Chondrocyte (in vitro differentiated cells): ENCODE measurements around the gene POMGNT2. TPM values are rescaled to one million over a fixed set of nuclear protein-coding genes. Genes with fewer than 3 reads are reported as not detected.
"Not testable (repeated sequence)": the region's sequence is repeated elsewhere in the genome, so short reads cannot be mapped to it uniquely, and the experiment has no call there.

Experiments used
- DNase-seq: peaks from one replicate; pipeline ENCODE4 v3.0.0; 2021; ENCODE audit warnings: mixed read lengths, low spot score
- H3K27ac Mint-ChIP-seq: one replicate; pipeline ENCODE4 v1.8.0; 2021; ENCODE audit warnings: mild to moderate bottlenecking, moderate library complexity, mixed read lengths; ENCODE audit not compliant: unreplicated experiment
- H3K27me3 Mint-ChIP-seq: 2 replicates; pipeline ENCODE4 v1.8.0; 2021; ENCODE audit warnings: low read depth, mixed read lengths
- H3K36me3 Mint-ChIP-seq: 2 replicates; pipeline ENCODE4 v1.8.0; 2021; ENCODE audit warnings: low read depth, mixed read lengths
- H3K4me1 Mint-ChIP-seq: 2 replicates; pipeline ENCODE4 v1.8.0; 2021; ENCODE audit warnings: low read depth, mild to moderate bottlenecking, mixed read lengths
- H3K4me3 Mint-ChIP-seq: one replicate; pipeline ENCODE4 v1.8.0; 2021; ENCODE audit warnings: mild to moderate bottlenecking, moderate library complexity, mixed read lengths; ENCODE audit not compliant: unreplicated experiment
- H3K9me3 Mint-ChIP-seq: 2 replicates; pipeline ENCODE4 v1.8.0; 2021; ENCODE audit warnings: low read depth, mixed read lengths
- total RNA-seq: library from RNA; stranded (reverse); gene quantifications from 3 replicates; pipeline ENCODE4 v1.2.1, GENCODE V29; 2021
- TF ChIP-seq, protein P1 (sequence below): fragments of 200-600 bp; sonication (generic); IDR thresholded peaks from 2 replicates; pipeline ENCODE4 v1.5.0; 2021; ENCODE audit warnings: antibody characterized with exemption, mild to moderate bottlenecking, moderate library complexity

POMGNT2 gene
- total RNA-seq, 1 donor from 2014 or later, result 14.3 TPM

DNA sequence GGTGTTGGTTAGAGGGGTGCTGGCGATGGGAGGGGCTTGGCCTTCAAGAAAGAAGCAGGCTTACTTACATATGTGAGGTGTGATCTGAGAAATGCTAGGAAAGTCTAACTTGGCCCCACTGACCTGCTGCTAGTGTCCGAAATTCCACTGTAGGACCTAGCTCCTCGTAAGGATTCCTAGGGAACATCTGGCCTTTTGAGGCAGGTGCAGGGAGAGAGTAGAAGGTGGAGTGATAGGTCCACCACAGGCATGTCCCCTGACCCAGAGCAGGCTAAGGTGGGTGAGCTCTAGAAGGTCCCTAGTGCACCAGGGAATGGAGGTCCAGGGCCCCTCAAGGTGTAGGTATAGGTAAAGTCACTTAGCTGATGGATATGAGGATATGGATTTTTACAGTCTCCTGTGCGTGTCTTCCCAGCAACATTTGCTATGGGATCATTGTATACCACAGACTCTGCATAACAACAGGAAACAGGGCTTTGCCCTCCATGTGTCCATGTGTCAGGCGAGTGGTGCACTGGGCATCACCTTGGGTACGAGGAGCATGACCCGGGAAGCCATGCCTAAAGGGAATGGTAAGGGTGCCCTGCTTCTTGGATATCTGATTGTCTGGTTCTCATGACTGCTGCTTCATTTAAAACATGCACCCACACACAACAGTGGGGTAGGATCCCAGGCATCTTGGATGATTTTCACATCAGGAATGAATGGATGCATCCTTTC is 32.6 kb downstream of the POMGNT2 start:
- H3K36me3 Mint-ChIP-seq, result peaks cover 1% of the 10 kb centered on the region
- DNase-seq, result no peak
- TF ChIP-seq, protein P1, sequence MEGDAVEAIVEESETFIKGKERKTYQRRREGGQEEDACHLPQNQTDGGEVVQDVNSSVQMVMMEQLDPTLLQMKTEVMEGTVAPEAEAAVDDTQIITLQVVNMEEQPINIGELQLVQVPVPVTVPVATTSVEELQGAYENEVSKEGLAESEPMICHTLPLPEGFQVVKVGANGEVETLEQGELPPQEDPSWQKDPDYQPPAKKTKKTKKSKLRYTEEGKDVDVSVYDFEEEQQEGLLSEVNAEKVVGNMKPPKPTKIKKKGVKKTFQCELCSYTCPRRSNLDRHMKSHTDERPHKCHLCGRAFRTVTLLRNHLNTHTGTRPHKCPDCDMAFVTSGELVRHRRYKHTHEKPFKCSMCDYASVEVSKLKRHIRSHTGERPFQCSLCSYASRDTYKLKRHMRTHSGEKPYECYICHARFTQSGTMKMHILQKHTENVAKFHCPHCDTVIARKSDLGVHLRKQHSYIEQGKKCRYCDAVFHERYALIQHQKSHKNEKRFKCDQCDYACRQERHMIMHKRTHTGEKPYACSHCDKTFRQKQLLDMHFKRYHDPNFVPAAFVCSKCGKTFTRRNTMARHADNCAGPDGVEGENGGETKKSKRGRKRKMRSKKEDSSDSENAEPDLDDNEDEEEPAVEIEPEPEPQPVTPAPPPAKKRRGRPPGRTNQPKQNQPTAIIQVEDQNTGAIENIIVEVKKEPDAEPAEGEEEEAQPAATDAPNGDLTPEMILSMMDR, result no peak
- no peak overlapping the region for H3K4me3 Mint-ChIP-seq
- H3K9me3 Mint-ChIP-seq, result no peaks in the 10 kb centered on the region
- no peaks in the 10 kb centered on the region for H3K27me3 Mint-ChIP-seq
- H3K27ac Mint-ChIP-seq, result no peak overlapping the region
- H3K4me1 Mint-ChIP-seq, result peaks cover 6% of the 10 kb centered on the region

DNA sequence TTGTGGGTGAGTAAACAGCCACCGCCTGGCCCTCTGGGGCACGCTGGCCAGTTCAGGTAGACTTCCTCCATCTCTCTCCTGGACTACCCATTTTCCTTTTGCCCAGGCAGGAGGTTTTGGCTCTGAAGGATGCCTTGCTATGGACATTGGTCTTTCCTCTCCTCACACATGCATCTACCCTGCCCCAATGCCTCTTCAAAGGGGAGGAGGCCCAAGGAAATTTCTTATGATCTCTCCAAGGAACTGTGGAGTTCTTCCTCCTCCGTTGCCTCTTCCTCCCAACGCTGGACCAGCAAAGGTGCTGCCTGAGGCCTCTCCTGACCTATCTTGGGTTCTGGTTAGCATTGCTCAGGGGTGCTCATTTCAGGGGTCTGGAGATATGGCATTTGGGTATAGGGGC is 33.5 kb downstream of the POMGNT2 start:
- no peak overlapping the region for H3K4me3 Mint-ChIP-seq
- no peaks in the 10 kb centered on the region for H3K27me3 Mint-ChIP-seq

DNA sequence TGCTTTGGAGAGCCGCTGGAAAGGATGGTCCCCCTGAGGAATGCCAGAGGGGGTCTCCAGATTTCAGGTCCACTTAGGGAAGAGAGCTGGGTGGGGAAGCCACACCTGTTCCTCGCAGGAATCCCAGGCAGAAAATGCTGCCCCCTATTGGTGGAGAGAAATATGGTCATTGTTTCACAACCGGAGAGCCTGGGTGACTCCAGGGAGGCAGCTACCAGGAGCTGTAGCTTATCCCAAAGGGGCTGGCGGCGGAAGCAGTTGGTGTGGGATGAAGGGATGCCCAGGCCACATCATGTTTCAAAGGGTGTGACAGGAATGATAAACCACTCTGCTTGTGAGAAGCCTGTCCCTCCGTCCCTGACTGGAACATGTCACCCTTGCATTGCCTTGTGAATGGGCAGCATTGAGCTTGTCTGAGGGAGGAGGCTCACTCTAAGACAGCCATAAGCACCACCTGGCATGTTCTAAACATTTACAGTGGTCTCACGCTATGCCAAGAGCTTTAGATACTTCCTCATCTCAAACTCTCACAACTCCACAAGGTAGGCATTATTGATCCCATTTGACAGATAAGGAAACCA is 34.5 kb downstream of the POMGNT2 start:
- H3K27me3 Mint-ChIP-seq, result no peaks in the 10 kb centered on the region
- no peaks in the 10 kb centered on the region for H3K9me3 Mint-ChIP-seq
- no peak for DNase-seq
- no peak overlapping the region for H3K27ac Mint-ChIP-seq
- H3K4me1 Mint-ChIP-seq, result peaks cover under 1% of the 10 kb centered on the region
- no peaks in the 10 kb centered on the region for H3K36me3 Mint-ChIP-seq
- TF ChIP-seq, protein P1, result peak; percentile 62
- H3K4me3 Mint-ChIP-seq, result no peak overlapping the region

More for the DNA sequence above, 33.5 kb downstream of the POMGNT2 start:
- Mint-ChIP-seq H3K4me1 (peaks cover 6% of the 10 kb centered on the region), H3K9me3 (no peaks in the 10 kb centered on the region), H3K36me3 (no peaks in the 10 kb centered on the region), H3K27ac (no peak overlapping the region)
- TF ChIP-seq, protein P1, result no peak
- no peak for DNase-seq

DNA sequence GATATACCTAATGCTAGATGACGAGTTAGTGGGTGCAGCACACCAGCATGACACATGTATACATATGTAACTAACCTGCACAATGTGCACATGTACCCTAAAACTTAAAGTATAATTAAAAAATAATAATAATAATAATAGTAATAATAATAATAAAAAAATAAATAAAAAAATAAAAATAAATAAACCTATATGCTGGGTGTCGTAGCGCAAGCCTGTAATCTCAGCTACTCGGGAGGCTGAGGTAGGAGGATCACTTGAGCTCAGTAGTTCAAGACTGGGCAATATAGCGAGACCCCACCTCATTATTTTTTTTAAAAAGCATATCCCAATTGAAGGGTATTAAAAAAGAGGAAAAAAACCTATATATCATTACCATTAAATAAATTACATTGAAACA is 35.2 kb downstream of the POMGNT2 start:
- H3K27me3 Mint-ChIP-seq, H3K36me3 Mint-ChIP-seq, H3K4me3 Mint-ChIP-seq, H3K9me3 Mint-ChIP-seq, DNase-seq, H3K27ac Mint-ChIP-seq, H3K4me1 Mint-ChIP-seq: not testable (repeated sequence)

DNA sequence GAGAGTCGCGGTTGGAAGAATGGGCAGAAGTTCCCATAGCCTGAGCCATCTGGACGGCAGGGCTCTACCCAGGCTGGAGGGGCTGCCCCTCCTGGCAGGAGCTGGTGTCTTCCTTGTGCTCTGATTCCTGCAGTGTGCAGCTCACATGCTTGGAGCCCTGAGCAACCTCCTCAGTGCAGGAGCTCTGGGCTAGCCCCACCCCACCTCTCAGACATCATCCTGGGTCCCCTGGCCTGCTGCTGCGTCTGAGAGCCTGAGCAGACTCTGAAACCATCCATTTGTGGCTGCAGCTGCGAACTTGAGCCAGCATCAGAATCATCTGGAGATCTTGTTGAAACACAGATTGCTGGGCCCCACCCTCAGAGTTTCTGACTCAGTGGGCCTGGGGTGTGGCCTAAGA is 42.8 kb downstream of the POMGNT2 start:
- H3K4me1 Mint-ChIP-seq, result no peaks in the 10 kb centered on the region
- H3K27ac Mint-ChIP-seq, result no peak overlapping the region
- no peak for DNase-seq
- no peak overlapping the region for H3K4me3 Mint-ChIP-seq
- no peaks in the 10 kb centered on the region for H3K36me3 Mint-ChIP-seq
- H3K9me3 Mint-ChIP-seq, result no peaks in the 10 kb centered on the region
- no peaks in the 10 kb centered on the region for H3K27me3 Mint-ChIP-seq
- TF ChIP-seq, protein P1, result no peak
